Measurements from ENCODE around the gene GRM4.
"Not testable (repeated sequence)": the region's sequence is repeated elsewhere in the genome, so short reads cannot be mapped to it uniquely, and the experiment has no call there.

Gene GRM4

GRCh38 chr6:34041998-34042397 is 103.9 kb downstream of the GRM4 start:
- H3K4me3 ChIP-seq (ENCODE audit: low read length); H3K56ac ChIP-seq (ENCODE audit: low read length); H3K79me2 ChIP-seq (ENCODE audit: control insufficient read depth, insufficient read depth, low read length); H3K79me1 ChIP-seq (ENCODE audit: low read length); H3K27me3 ChIP-seq (ENCODE audit: insufficient read depth, low read length, poor library complexity); H3K23ac ChIP-seq (ENCODE audit: low read length); H2BK15ac ChIP-seq (replicated peaks; ENCODE audit: low read depth); H3K36me3 ChIP-seq (ENCODE audit: control insufficient read depth, insufficient read depth, low read length); H2BK5ac ChIP-seq (ENCODE audit: low read length); H4K5ac ChIP-seq (ENCODE audit: low read length); H3K4me1 ChIP-seq (ENCODE audit: control insufficient read depth, low read depth, low read length); H2BK120ac ChIP-seq (ENCODE audit: low read depth, low read length); H3K9ac ChIP-seq (ENCODE audit: low read length); H3K4ac ChIP-seq (ENCODE audit: low read depth, low read length); H3K18ac ChIP-seq (ENCODE audit: low read length); H3K27ac ChIP-seq (ENCODE audit: low read depth, low read length); H2AK5ac ChIP-seq (ENCODE audit: low read length); DNase-seq; H3K4me2 ChIP-seq (ENCODE audit: low read length); H4K8ac ChIP-seq (ENCODE audit: low read depth, low read length): not testable (repeated sequence)
- WGBS (ENCODE audit: extremely low coverage, insufficient coverage, low lambda C conversion rate): no CpG with 5 or more reads among the region's 5 CpGs

- Histone ChIP-seq H3K4ac (ENCODE audit: low read depth, low read length) (no peak overlapping the region), H3K9ac (ENCODE audit: low read length) (no peak overlapping the region), H3K18ac (ENCODE audit: low read length) (no peak overlapping the region), H3K79me2 (ENCODE audit: control insufficient read depth, insufficient read depth, low read length) (no peaks in the 10 kb centered on the region), H3K36me3 (ENCODE audit: control insufficient read depth, insufficient read depth, low read length) (no peaks in the 10 kb centered on the region), H3K4me3 (ENCODE audit: low read length) (no peak overlapping the region), H2AK5ac (ENCODE audit: low read length) (no peak overlapping the region), H2BK120ac (ENCODE audit: low read depth, low read length) (no peak overlapping the region), H3K79me1 (ENCODE audit: low read length) (no peaks in the 10 kb centered on the region), H3K23ac (ENCODE audit: low read length) (no peak overlapping the region), H3K56ac (ENCODE audit: low read length) (no peak overlapping the region), H3K27me3 (ENCODE audit: insufficient read depth, low read length, poor library complexity) (no peaks in the 10 kb centered on the region), H4K5ac (ENCODE audit: low read length) (no peak overlapping the region), H3K27ac (ENCODE audit: low read depth, low read length) (no peak overlapping the region), H3K4me2 (ENCODE audit: low read length) (no peak overlapping the region), H2BK5ac (ENCODE audit: low read length) (no peak overlapping the region), H3K4me1 (ENCODE audit: control insufficient read depth, low read depth, low read length) (no peaks in the 10 kb centered on the region), H2BK15ac (replicated peaks; ENCODE audit: low read depth) (no peak overlapping the region), H4K8ac (ENCODE audit: low read depth, low read length) (no peak overlapping the region)
- DNase-seq: no peak
- no CpG with 5 or more reads among the region's 6 CpGs for WGBS (ENCODE audit: extremely low coverage, insufficient coverage, low lambda C conversion rate)
Measured at GRCh38 chr6:34041385-34041784, 104.5 kb downstream of the GRM4 start.

GRCh38 chr6:34039943-34040342 is 105.9 kb downstream of the GRM4 start:
- Histone ChIP-seq H3K4ac (ENCODE audit: low read depth, low read length) (no peak overlapping the region), H3K56ac (ENCODE audit: low read length) (no peak overlapping the region), H3K27ac (ENCODE audit: low read depth, low read length) (no peak overlapping the region), H3K9ac (ENCODE audit: low read length) (no peak overlapping the region), H3K27me3 (ENCODE audit: insufficient read depth, low read length, poor library complexity) (no peaks in the 10 kb centered on the region), H3K36me3 (ENCODE audit: control insufficient read depth, insufficient read depth, low read length) (peaks cover 1% of the 10 kb centered on the region), H2BK5ac (ENCODE audit: low read length) (no peak overlapping the region), H3K23ac (ENCODE audit: low read length) (no peak overlapping the region), H3K79me1 (ENCODE audit: low read length) (no peaks in the 10 kb centered on the region), H3K18ac (ENCODE audit: low read length) (no peak overlapping the region), H3K79me2 (ENCODE audit: control insufficient read depth, insufficient read depth, low read length) (no peaks in the 10 kb centered on the region), H3K4me1 (ENCODE audit: control insufficient read depth, low read depth, low read length) (no peaks in the 10 kb centered on the region), H4K5ac (ENCODE audit: low read length) (no peak overlapping the region), H3K4me2 (ENCODE audit: low read length) (no peak overlapping the region), H2BK120ac (ENCODE audit: low read depth, low read length) (no peak overlapping the region), H2AK5ac (ENCODE audit: low read length) (no peak overlapping the region), H4K8ac (ENCODE audit: low read depth, low read length) (no peak overlapping the region), H2BK15ac (replicated peaks; ENCODE audit: low read depth) (no peak overlapping the region), H3K4me3 (ENCODE audit: low read length) (no peak overlapping the region)
- no CpG with 5 or more reads among the region's 11 CpGs for WGBS (ENCODE audit: extremely low coverage, insufficient coverage, low lambda C conversion rate)
- DNase-seq: no peak

- no peak overlapping the region for H3K18ac ChIP-seq (ENCODE audit: low read length)
- no peak overlapping the region for H3K56ac ChIP-seq (ENCODE audit: low read length)
- H3K4me3 ChIP-seq (ENCODE audit: low read length): no peak overlapping the region
- no peaks in the 10 kb centered on the region for H3K4me1 ChIP-seq (ENCODE audit: control insufficient read depth, low read depth, low read length)
- no peak overlapping the region for H3K9ac ChIP-seq (ENCODE audit: low read length)
- no CpG with 5 or more reads among the region's 3 CpGs for WGBS (ENCODE audit: extremely low coverage, insufficient coverage, low lambda C conversion rate)
- no peak overlapping the region for H2BK120ac ChIP-seq (ENCODE audit: low read depth, low read length)
- peaks cover 1% of the 10 kb centered on the region for H3K36me3 ChIP-seq (ENCODE audit: control insufficient read depth, insufficient read depth, low read length)
- H3K79me2 ChIP-seq (ENCODE audit: control insufficient read depth, insufficient read depth, low read length): no peaks in the 10 kb centered on the region
- H2BK5ac ChIP-seq (ENCODE audit: low read length): no peak overlapping the region
- no peak overlapping the region for H3K4ac ChIP-seq (ENCODE audit: low read depth, low read length)
- H2AK5ac ChIP-seq (ENCODE audit: low read length): no peak overlapping the region
- H4K5ac ChIP-seq (ENCODE audit: low read length): no peak overlapping the region
- H3K23ac ChIP-seq (ENCODE audit: low read length): no peak overlapping the region
- H3K27me3 ChIP-seq (ENCODE audit: insufficient read depth, low read length, poor library complexity): no peaks in the 10 kb centered on the region
- no peak overlapping the region for H4K8ac ChIP-seq (ENCODE audit: low read depth, low read length)
- DNase-seq: no peak
- H3K27ac ChIP-seq (ENCODE audit: low read depth, low read length): no peak overlapping the region
- no peaks in the 10 kb centered on the region for H3K79me1 ChIP-seq (ENCODE audit: low read length)
- no peak overlapping the region for H3K4me2 ChIP-seq (ENCODE audit: low read length)
- H2BK15ac ChIP-seq (replicated peaks; ENCODE audit: low read depth): no peak overlapping the region
Measured at GRCh38 chr6:34037151-34037550, 108.7 kb downstream of the GRM4 start.

GRCh38 chr6:34036357-34037069 is 109.4 kb downstream of the GRM4 start:
- Histone ChIP-seq H3K79me1 (ENCODE audit: low read length) (no peaks in the 10 kb centered on the region), H3K27me3 (ENCODE audit: insufficient read depth, low read length, poor library complexity) (no peaks in the 10 kb centered on the region), H3K4me2 (ENCODE audit: low read length) (no peak overlapping the region)

More at GRCh38 chr6:34036357-34037069, 109.4 kb downstream of the GRM4 start:
- Histone ChIP-seq H3K23ac (ENCODE audit: low read length) (no peak overlapping the region), H3K4ac (ENCODE audit: low read depth, low read length) (no peak overlapping the region), H3K18ac (ENCODE audit: low read length) (no peak overlapping the region), H3K56ac (ENCODE audit: low read length) (no peak overlapping the region), H2BK15ac (replicated peaks; ENCODE audit: low read depth) (no peak overlapping the region), H2AK5ac (ENCODE audit: low read length) (no peak overlapping the region), H3K4me1 (ENCODE audit: control insufficient read depth, low read depth, low read length) (no peaks in the 10 kb centered on the region), H2BK5ac (ENCODE audit: low read length) (no peak overlapping the region), H4K5ac (ENCODE audit: low read length) (no peak overlapping the region), H3K9ac (ENCODE audit: low read length) (no peak overlapping the region), H3K27ac (ENCODE audit: low read depth, low read length) (no peak overlapping the region), H3K79me2 (ENCODE audit: control insufficient read depth, insufficient read depth, low read length) (no peaks in the 10 kb centered on the region), H4K8ac (ENCODE audit: low read depth, low read length) (no peak overlapping the region), H3K4me3 (ENCODE audit: low read length) (no peak overlapping the region), H2BK120ac (ENCODE audit: low read depth, low read length) (no peak overlapping the region), H3K36me3 (ENCODE audit: control insufficient read depth, insufficient read depth, low read length) (peaks cover 1% of the 10 kb centered on the region)
- no peak for DNase-seq
- no CpG with 5 or more reads among the region's 20 CpGs for WGBS (ENCODE audit: extremely low coverage, insufficient coverage, low lambda C conversion rate)
